H1 (cell line): ENCODE results near the gene ASPDH. TPM values are rescaled to one million over a fixed set of nuclear protein-coding genes. Genes with fewer than 3 reads are reported as not detected.

Source experiments
- CTCF ChIA-PET: fragments of 300-600 bp; sonication (Branson Sonifier 250); formaldehyde crosslinking; loops from one replicate; lab custom pipeline; 2021; ENCODE audit not compliant: partially characterized antibody; lab: Charles Lee
- POLR2A ChIA-PET: fragments of 300-600 bp; sonication (Branson Sonifier 250); formaldehyde crosslinking; loops from one replicate; lab custom pipeline; 2021; ENCODE audit warnings: inconsistent platforms; ENCODE audit not compliant: partially characterized antibody; lab: Charles Lee
- DNase-seq, 2 experiments: peaks; one replicate each; pipeline versions ENCODE4 v3.0.0 to v3.0.0-alpha.2; 2010 to 2022; ENCODE audit warnings: low spot score in 2 of 2, low read depth in 1 of 2, mixed read lengths in 1 of 2
- FAIRE-seq: peaks from 2 replicates; lab custom pipeline; 2011; peaks lifted over from hg19 to GRCh38; lab: Jason Lieb, UNC
- H2AFZ ChIP-seq: 2 replicates; pipeline ENCODE4 v1.8.1; 2012; ENCODE audit warnings: low read length, inconsistent platforms
- H2AK5ac ChIP-seq: 2 replicates; pipeline ENCODE4 v1.6.1; 2013; ENCODE audit warnings: low read depth, low read length
- H2BK120ac ChIP-seq: replicated peaks from 2 replicates; pipeline ENCODE3; 2013; ENCODE audit warnings: low read depth, low read length, inconsistent platforms
- H2BK12ac ChIP-seq: 2 replicates; pipeline ENCODE4 v1.6.1; 2013; ENCODE audit warnings: low read depth, low read length
- H2BK15ac ChIP-seq: 2 replicates; pipeline ENCODE4 v1.6.1; 2013; ENCODE audit warnings: low read length
- H2BK20ac ChIP-seq: 2 replicates; pipeline ENCODE4 v1.6.1; 2013; ENCODE audit warnings: low read length
- H2BK5ac ChIP-seq: 2 replicates; pipeline ENCODE4 v1.6.1; 2013; ENCODE audit warnings: low read depth, low read length
- H3K14ac ChIP-seq: 2 replicates; pipeline ENCODE4 v1.6.1; 2013; ENCODE audit warnings: inconsistent platforms; ENCODE audit not compliant: insufficient read length
- H3K18ac ChIP-seq: 2 replicates; pipeline ENCODE4 v1.6.1; 2013; ENCODE audit warnings: low read length; ENCODE audit errors: extremely low read depth
- H3K23ac ChIP-seq: 2 replicates; pipeline ENCODE4 v1.6.1; 2013; ENCODE audit warnings: inconsistent platforms; ENCODE audit not compliant: insufficient read length
- H3K23me2 ChIP-seq: 2 replicates; pipeline ENCODE4 v1.6.1; 2013; ENCODE audit warnings: low read depth, low read length
- H3K27ac ChIP-seq: 2 replicates; pipeline ENCODE4 v1.6.1; 2011; ENCODE audit warnings: low read depth, low read length, inconsistent platforms
- H3K27me3 ChIP-seq, 4 experiments: replicated peaks in 1 of 4; 1 replicate in 1 of 4; 2 replicates in 3 of 4; pipeline versions ENCODE4 v1.6.1 to v1.8.1; 2011 to 2013; ENCODE audit warnings: low read length in 3 of 4, mild to moderate bottlenecking in 3 of 4, inconsistent platforms in 2 of 4, mixed read lengths in 2 of 4, moderate library complexity in 1 of 4; ENCODE audit not compliant: control insufficient read depth in 3 of 4, insufficient read depth in 3 of 4; ENCODE audit errors: extremely low read depth in 1 of 4
- H3K36me3 ChIP-seq, 4 experiments: 2 replicates each; pipeline versions ENCODE4 v1.6.1 to v1.8.1; 2011 to 2013; ENCODE audit warnings: mild to moderate bottlenecking in 4 of 4, low read length in 3 of 4, moderate library complexity in 2 of 4, control low read depth in 1 of 4, inconsistent platforms in 1 of 4; ENCODE audit not compliant: insufficient read depth in 4 of 4, control insufficient read depth in 2 of 4
- H3K4ac ChIP-seq: replicated peaks from 2 replicates; pipeline ENCODE3; 2013; ENCODE audit warnings: low read length, low read depth, mixed read lengths, inconsistent platforms; ENCODE audit not compliant: insufficient read length
- H3K4me1 ChIP-seq, 4 experiments: replicated peaks in 1 of 4; 1 replicate in 1 of 4; 2 replicates in 3 of 4; pipeline versions ENCODE4 v1.6.1 to v1.8.1; 2011 to 2013; ENCODE audit warnings: low read length in 3 of 4, inconsistent platforms in 2 of 4, mixed read lengths in 1 of 4; ENCODE audit not compliant: insufficient read depth in 4 of 4, control insufficient read depth in 3 of 4
- H3K4me2 ChIP-seq, 2 experiments: 2 replicates each; pipeline versions ENCODE4 v1.6.1 to v1.8.1; 2011 to 2013; ENCODE audit warnings: low read depth in 2 of 2, low read length in 2 of 2, control low read depth in 1 of 2, inconsistent platforms in 1 of 2, mild to moderate bottlenecking in 1 of 2; ENCODE audit not compliant: insufficient read depth in 1 of 2
- H3K4me3 ChIP-seq, 4 experiments: fragments of 200-600, 300-600 bp in 1 of 4; sonication (generic), shearing (Covaris generic), sonication (Bioruptor Twin) in 1 of 4; 2 replicates each; pipeline versions ENCODE4 v1.5.1 to v1.8.1; 2011 to 2016; ENCODE audit warnings: low read length in 4 of 4, low read depth in 3 of 4, control low read depth in 2 of 4, inconsistent platforms in 2 of 4, mild to moderate bottlenecking in 2 of 4, mixed read lengths in 1 of 4, moderate library complexity in 1 of 4; ENCODE audit not compliant: insufficient read depth in 2 of 4; ENCODE audit errors: extremely low read depth in 1 of 4
- H3K56ac ChIP-seq: replicated peaks from 2 replicates; pipeline ENCODE3; 2013; ENCODE audit warnings: low read depth, mild to moderate bottlenecking, mixed read lengths, low read length, inconsistent platforms; ENCODE audit not compliant: insufficient read length
- H3K79me1 ChIP-seq: 2 replicates; pipeline ENCODE4 v1.6.1; 2013; ENCODE audit warnings: low read depth, low read length, control low read depth
- H3K79me2 ChIP-seq, 2 experiments: 2 replicates each; pipeline versions ENCODE4 v1.6.1 to v1.8.1; 2012 to 2013; ENCODE audit warnings: low read length in 2 of 2, mild to moderate bottlenecking in 2 of 2, inconsistent platforms in 1 of 2; ENCODE audit not compliant: insufficient read depth in 2 of 2, control insufficient read depth in 1 of 2
- H3K9ac ChIP-seq, 4 experiments: replicated peaks in 1 of 4; 1 replicate in 1 of 4; 2 replicates in 3 of 4; pipeline versions ENCODE4 v1.6.1 to v1.8.1; 2011 to 2013; ENCODE audit warnings: low read depth in 3 of 4, low read length in 3 of 4, control low read depth in 2 of 4, mild to moderate bottlenecking in 2 of 4, moderate library complexity in 2 of 4, inconsistent platforms in 1 of 4; ENCODE audit errors: extremely low read depth in 1 of 4
- H3K9me3 ChIP-seq, 2 experiments: 2 replicates each; pipeline versions ENCODE4 v1.6.1 to v1.8.1; 2012 to 2013; ENCODE audit warnings: mild to moderate bottlenecking in 2 of 2, moderate library complexity in 2 of 2, control low read depth in 1 of 2, inconsistent platforms in 1 of 2, low read depth in 1 of 2, low read length in 1 of 2, mixed read lengths in 1 of 2; ENCODE audit not compliant: insufficient read depth in 2 of 2
- H4K20me1 ChIP-seq, 2 experiments: replicated peaks in 1 of 2; 2 replicates each; pipeline versions ENCODE3 to v1.8.1; 2011 to 2013; ENCODE audit warnings: inconsistent platforms in 2 of 2, low read length in 2 of 2, mild to moderate bottlenecking in 1 of 2; ENCODE audit not compliant: insufficient read depth in 2 of 2, control insufficient read depth in 1 of 2
- H4K5ac ChIP-seq: 2 replicates; pipeline ENCODE4 v1.6.1; 2013; ENCODE audit warnings: low read length, low read depth, mixed read lengths, inconsistent platforms; ENCODE audit not compliant: insufficient read length
- H4K8ac ChIP-seq: 2 replicates; pipeline ENCODE4 v1.8.0; 2013; ENCODE audit warnings: mild to moderate bottlenecking, moderate library complexity, low read length, inconsistent platforms; ENCODE audit not compliant: insufficient read depth; ENCODE audit errors: extremely low read depth
- H4K91ac ChIP-seq: replicated peaks from 2 replicates; pipeline ENCODE3; 2013; ENCODE audit warnings: low read length, mixed read lengths, inconsistent platforms; ENCODE audit not compliant: insufficient read length
- BCL11A ChIP-seq, 2 experiments: IDR thresholded peaks; one replicate each; pipeline ENCODE4 v1.6.1; 2011; ENCODE audit warnings: low read depth in 2 of 2, low read length in 2 of 2, mild to moderate bottlenecking in 2 of 2
- CBX8 ChIP-seq: fragments of 300-800, 300-1000 bp; sonication (generic); IDR thresholded peaks from 2 replicates; pipeline ENCODE4 v1.7.1; 2016; ENCODE audit warnings: low read depth, low read length, borderline replicate concordance
- CREB1 ChIP-seq: IDR thresholded peaks from 2 replicates; pipeline ENCODE4 v1.6.1; 2012; ENCODE audit warnings: inconsistent platforms
- FOSL1 ChIP-seq: IDR thresholded peaks from 2 replicates; pipeline ENCODE4 v1.6.1; 2011; ENCODE audit warnings: mild to moderate bottlenecking, low read depth, low read length, moderate library complexity; ENCODE audit not compliant: insufficient read depth
- NANOG ChIP-seq: IDR thresholded peaks from 2 replicates; pipeline ENCODE4 v1.6.1; 2011; ENCODE audit warnings: low read length, low read depth, mild to moderate bottlenecking, inconsistent platforms; ENCODE audit not compliant: insufficient read depth, poor library complexity, severe bottlenecking
- RFX5 ChIP-seq: IDR thresholded peaks from 2 replicates; pipeline ENCODE4 v1.6.1; 2011; ENCODE audit warnings: low read depth, low read length, improper control_type of control experiment, borderline replicate concordance
- RXRA ChIP-seq: IDR thresholded peaks from 2 replicates; pipeline ENCODE4 v1.6.1; 2011; ENCODE audit warnings: low read depth, mild to moderate bottlenecking, low read length, moderate library complexity; ENCODE audit not compliant: insufficient read depth
- SIN3A ChIP-seq, 2 experiments: IDR thresholded peaks in 1 of 2; conservative IDR thresholded peaks in 1 of 2; 2 replicates each; pipeline ENCODE4 v1.6.1; 2011 to 2012; ENCODE audit warnings: low read length in 2 of 2, improper control_type of control experiment in 1 of 2, low read depth in 1 of 2, mild to moderate bottlenecking in 1 of 2
- TEAD4 ChIP-seq: IDR thresholded peaks from 2 replicates; pipeline ENCODE4 v1.6.1; 2012; ENCODE audit warnings: low read depth, low read length, inconsistent platforms, mixed read lengths
- WGBS, 2 experiments: shearing (Covaris generic) in 1 of 2; methylation state at CpG; one replicate each; pipeline versions ENCODE4 v1.1.6 to v1.1.7; 2013 to 2015; ENCODE audit warnings: low lambda C conversion rate in 2 of 2, mixed read lengths in 2 of 2, inconsistent platforms in 1 of 2, low coverage in 1 of 2, missing lambda C conversion rate in 1 of 2; ENCODE audit not compliant: insufficient replicate concordance in 2 of 2, insufficient coverage in 1 of 2, insufficient read length in 1 of 2; ENCODE audit errors: extremely low coverage in 1 of 2, missing lambda C conversion rate in 1 of 2; 5-methylcytosine and 5-hydroxymethylcytosine counted together
- polyA plus RNA-seq, 7 experiments: library from polyadenylated mRNA; depleted of rRNA in 3 of 7; stranded (reverse) in 5 of 7; unstranded in 2 of 7; fragments of >200 nt in 5 of 7; fragments of 200-250 nt in 2 of 7; gene quantifications; 1 replicate in 5 of 7; 2 replicates in 1 of 7; 4 replicates in 1 of 7; pipeline versions ENCODE4 v1.2.1 to v1.2.3, GENCODE V29; 2011 to 2013; ENCODE audit warnings: missing spikeins in 2 of 7, mixed read lengths in 2 of 7
- total RNA-seq: library from RNA; stranded (reverse); fragmentation: NEBNext Ultra II Directional; extraction: Animal tissue kit (Norgen Biotek cat#: 25700); gene quantifications from 2 replicates; pipeline ENCODE4 v1.2.1, GENCODE V29; 2021
- TF ChIP-seq, protein P1 (sequence below): IDR thresholded peaks from 2 replicates; pipeline ENCODE4 v1.6.1; 2012; ENCODE audit warnings: inconsistent platforms
- TF ChIP-seq, protein P2 (sequence below): IDR thresholded peaks from 2 replicates; pipeline ENCODE4 v1.6.1; 2012; ENCODE audit warnings: low read length, inconsistent platforms

ASPDH gene
- total and polyA plus RNA-seq, 2 of the 8 experiments (the other 6 are each of a cell fraction or from before 2014, with no cell fraction given) = not detected

DNA sequence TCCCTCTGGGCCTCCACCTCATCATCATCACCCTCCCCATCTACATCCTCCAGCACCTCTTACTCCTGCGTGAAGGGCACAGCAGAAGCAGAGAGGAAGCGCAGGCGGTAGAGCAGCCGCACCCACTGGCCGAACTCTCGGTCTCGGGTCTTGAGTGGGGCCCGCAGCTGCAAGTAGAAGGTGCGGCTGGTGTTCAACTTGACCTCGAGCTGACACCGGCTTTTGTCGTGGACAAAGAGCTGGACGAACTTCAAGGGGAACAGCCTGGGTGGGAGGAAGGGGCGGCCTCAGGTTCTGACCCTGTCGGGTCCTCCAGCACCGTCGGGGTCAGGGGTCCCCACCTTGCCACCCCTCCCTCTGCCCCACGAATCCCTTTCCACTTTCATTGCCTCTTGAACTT lies 46.1 kb downstream of the ASPDH start:
- Histone ChIP-seq H4K91ac (no peak overlapping the region), H3K18ac (no peak overlapping the region), H3K9me3 (no peaks in the 10 kb centered on the region), H3K56ac (no peak overlapping the region), H3K4ac (peak overlapping the region; percentile 21), H4K20me1 (no peaks in the 10 kb centered on the region), H3K23ac (no peak overlapping the region), H3K4me3 (no peak overlapping the region), H4K8ac (no peak overlapping the region), H2BK120ac (no peak overlapping the region), H3K27ac (no peak overlapping the region), H3K79me1 (no peaks in the 10 kb centered on the region), H3K4me2 (no peak overlapping the region), H3K4me1 (peaks cover 0 to 8% (median 4%) of the 10 kb centered on the region in 4 experiments; a peak in 5 of 7 replicates), H2BK12ac (no peak overlapping the region), H2BK20ac (no peak overlapping the region), H3K36me3 (no peaks in the 10 kb centered on the region), H3K27me3 (no peaks in the 10 kb centered on the region; a peak in 1 of 7 replicates), H3K14ac (no peak overlapping the region), H3K23me2 (no peaks in the 10 kb centered on the region), H4K5ac (no peak overlapping the region), H2BK5ac (no peak overlapping the region), H2BK15ac (no peak overlapping the region), H3K9ac (no peak overlapping the region), H2AK5ac (no peak overlapping the region), H3K79me2 (no peaks in the 10 kb centered on the region), H2AFZ (no peak overlapping the region)
- FAIRE-seq (no peak), DNase-seq (no peak)
- CTCF ChIA-PET = interaction anchor here (2.6 to 4.0 kb wide), 3 partner anchors 19 to 100 kb away, joined by 7 to 19 read pairs (median 9); no protein-coding TSS in a partner anchor
- WGBS, 2 experiments = 88% methylated on average over 18 of the region's 18 CpGs; no CpG with 5 or more reads in 1 of the 2 experiments
- POLR2A ChIA-PET = interaction anchor here (1.0 kb wide), 1 partner anchor 52 kb away, joined by 3 read pairs; no protein-coding TSS in a partner anchor
- TF ChIP-seq RXRA (no peak), BCL11A (IDR thresholded peaks at IDR 0.05; ENCODE audit: low read depth in 2 of 2, low read length in 2 of 2) (no peak), SIN3A (conservative IDR thresholded peaks at IDR 0.05 in 1 of 2, IDR thresholded peaks at IDR 0.05 in 1 of 2; ENCODE audit: low read depth in 1 of 2, low read length in 2 of 2) (no peak), CREB1 (no peak), TEAD4 (no peak), CBX8 (no peak), RFX5 (no peak), FOSL1 (no peak), NANOG (no peak)
- TF ChIP-seq, protein P1, sequence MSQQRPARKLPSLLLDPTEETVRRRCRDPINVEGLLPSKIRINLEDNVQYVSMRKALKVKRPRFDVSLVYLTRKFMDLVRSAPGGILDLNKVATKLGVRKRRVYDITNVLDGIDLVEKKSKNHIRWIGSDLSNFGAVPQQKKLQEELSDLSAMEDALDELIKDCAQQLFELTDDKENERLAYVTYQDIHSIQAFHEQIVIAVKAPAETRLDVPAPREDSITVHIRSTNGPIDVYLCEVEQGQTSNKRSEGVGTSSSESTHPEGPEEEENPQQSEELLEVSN = no peak
- TF ChIP-seq, protein P2, sequence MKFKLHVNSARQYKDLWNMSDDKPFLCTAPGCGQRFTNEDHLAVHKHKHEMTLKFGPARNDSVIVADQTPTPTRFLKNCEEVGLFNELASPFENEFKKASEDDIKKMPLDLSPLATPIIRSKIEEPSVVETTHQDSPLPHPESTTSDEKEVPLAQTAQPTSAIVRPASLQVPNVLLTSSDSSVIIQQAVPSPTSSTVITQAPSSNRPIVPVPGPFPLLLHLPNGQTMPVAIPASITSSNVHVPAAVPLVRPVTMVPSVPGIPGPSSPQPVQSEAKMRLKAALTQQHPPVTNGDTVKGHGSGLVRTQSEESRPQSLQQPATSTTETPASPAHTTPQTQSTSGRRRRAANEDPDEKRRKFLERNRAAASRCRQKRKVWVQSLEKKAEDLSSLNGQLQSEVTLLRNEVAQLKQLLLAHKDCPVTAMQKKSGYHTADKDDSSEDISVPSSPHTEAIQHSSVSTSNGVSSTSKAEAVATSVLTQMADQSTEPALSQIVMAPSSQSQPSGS = no peak
